ENCODE data around the gene KEL.

The KEL gene

DNA sequence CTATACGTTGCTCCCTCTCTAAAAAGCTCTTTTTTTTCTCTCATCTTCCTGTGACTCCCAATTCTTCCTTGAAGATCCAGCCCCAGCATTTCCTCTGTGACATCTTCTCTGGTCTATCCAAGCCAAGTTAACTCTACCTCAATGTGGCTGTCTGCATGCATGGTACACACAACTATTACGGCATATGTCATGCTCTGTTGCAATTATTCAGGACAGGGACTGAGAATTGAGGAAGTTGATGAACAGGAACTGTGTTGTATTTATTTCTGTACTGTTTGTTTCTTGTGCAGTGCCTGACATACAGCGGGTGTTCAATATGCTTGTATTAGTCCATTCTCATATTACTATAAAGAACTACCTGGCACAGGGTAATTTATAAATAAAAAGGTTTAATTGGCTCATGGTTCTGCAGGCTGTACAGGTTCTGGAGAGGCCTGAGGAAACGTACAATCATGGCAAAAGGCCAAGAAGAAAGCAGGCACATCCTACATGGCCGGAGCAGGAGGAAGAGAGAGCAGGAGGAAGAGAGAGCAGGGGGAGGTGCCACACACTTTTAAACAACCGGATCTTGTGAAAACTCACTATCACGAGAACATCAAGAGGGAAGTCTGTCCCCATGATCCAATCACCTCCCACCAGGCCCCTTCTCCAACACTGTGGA, 34.9 kb downstream of the KEL start:
- DNase-seq (ENCODE audit: low read depth) = no peak

DNA sequence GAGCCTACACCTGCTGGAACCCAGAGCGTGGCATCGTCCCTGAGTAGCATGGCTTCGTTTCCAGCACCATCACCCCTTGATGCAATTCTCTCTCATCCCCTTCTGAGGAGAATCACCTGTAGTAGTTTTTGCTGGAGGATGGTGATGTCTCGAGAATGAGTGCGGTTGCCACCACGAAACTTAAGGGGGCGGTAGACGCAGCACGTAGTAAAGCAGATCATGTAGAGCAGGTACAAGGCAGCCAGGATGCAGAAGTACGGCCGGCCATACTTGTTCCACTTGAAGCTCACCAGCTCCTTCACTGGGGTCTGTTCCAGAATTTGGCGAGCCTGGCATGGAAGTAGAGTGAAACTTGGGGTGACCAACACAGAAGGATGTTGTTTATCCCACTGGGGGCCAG, 36.8 kb downstream of the KEL start:
- DNase-seq (ENCODE audit: low read depth) = no peak

DNA sequence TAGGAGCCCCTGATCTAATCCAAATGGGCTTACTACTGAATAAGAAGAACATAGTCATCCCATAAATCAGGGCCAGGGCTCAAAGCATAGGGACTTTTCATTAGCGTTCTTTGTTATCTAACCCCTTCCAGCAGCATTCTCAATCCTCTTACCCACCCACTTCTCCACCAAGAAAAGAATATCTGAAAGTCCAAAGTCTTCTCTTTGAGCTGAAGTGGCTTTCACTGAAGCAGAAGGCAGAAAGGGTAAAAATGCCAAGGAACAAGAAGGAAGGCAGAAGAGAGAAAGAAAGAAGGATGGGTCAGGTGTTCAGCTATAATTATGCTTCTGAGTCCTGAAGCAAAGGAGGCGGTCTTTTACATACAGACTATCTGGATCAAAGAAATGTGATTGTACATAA, 38.8 kb downstream of the KEL start:
- no peak for DNase-seq (ENCODE audit: low read depth)

DNA sequence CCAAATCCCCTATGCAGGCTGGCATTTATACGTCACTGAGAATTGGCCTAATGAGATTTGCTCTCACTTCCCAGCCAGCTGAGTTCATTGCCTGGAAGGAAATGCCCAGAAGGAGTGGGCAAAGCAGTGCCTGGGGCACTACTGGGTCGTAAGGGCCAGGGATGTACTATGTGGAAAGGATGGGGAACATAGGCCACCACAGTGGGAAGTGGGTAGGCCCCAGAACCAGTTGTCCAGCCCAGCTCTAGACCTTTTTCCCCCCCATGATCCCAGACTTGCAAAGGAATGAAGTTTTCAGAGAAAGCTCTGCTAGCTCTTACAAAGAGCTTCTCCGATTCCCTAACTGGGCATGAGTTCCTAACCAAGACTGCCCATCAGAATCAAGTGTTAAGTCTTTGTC, 42.5 kb downstream of the KEL start:
- DNase-seq (ENCODE audit: low read depth) = no peak

DNA sequence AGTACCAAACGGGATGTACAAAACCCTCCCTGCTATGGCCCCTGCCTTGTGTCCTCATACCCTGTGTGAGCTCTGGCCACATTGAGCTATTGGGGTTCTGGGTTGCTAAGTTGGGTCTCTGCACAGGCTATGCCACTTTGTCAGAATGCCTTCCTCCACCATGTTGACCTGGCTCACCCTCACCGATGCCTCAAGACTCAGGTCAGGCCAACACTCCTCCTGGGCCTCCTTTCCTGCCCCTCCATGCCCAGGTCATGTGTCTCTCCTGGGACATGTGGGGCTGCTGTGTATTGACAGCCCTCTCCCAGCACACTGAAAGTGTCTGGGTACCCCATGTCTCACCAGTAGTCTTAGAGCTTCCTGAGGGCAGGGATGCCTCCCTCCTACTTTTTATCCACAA, 43.3 kb downstream of the KEL start:
- DNase-seq (ENCODE audit: low read depth) = no peak

DNA sequence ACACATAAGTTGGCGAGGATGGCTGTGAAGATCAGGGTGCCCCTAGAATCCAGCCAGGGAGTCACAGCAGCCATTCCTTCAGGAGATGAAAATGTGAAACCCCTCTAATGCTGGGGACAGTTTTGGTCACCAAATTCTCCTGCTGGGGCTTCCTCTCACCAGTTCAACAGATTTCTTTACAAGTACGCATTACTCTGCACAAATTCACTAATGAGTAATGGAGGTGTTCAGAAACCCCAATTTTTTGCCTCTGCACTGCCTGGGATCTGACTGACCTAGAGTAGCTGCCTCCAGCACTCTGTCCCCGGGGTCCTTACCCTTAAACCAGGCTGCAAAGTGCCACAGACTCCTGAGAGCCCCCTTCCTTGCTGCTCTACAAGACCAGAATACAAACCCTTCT, 44.7 kb downstream of the KEL start:
- DNase-seq (ENCODE audit: low read depth) = no peak

DNA sequence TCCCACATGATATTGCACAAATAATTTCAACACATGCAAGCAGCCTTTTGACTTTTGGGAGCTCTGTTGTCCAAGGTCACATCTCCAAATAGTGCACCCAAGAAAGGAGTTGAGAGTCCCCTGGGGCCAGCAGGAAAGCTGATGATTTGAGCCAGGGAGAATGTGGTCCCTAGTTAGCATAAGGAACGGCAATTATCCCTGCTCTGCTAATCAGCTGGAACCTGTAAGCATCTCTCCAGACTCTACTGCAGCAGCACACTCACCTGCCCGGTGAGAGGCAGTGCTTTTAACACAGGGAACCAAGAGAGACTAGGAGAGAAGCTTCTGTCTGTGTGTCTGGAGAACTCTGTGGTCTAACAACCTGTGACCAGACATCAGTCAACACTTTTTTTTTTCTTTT, 45.7 kb downstream of the KEL start:
- no peak for DNase-seq (ENCODE audit: low read depth)

DNA sequence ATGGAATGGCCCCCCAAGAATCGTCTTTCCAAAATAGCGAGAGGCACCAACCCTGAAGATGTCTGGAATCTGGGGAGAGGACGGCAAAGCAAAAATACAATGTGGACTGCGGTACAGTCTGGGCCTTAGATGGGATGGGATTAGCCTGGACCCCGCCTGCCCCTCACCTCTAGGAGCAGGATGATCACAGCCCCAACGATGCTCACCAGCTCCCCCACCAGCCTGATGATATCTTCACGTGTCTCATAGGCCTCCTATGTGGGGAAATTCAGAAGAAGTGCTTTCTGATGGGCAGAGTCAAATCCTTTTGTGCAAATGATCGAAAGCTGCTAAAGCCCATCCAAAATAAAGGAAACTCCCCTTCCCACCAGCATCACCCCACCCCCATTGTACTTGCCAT, 46.8 kb downstream of the KEL start:
- DNase-seq (ENCODE audit: low read depth) = no peak

DNA sequence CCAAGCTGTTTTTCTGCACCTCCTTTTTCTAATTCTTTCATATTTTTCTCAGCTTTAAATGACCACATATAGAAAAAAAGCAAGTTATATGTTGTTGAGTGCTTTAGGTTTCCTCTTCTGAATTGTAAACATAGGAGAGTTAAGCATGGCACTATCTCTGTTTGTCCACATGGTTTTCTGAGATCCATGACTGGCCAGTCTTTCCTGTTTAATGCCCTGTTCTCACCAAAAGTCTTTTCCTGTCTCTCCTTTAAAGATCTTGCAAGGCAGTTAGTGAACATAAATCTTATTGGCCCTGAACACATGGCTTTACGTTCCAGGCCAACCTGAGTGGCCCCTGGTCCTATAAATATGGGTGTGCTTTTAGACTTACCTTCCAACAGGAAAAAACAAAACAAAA, 48.0 kb downstream of the KEL start:
- DNase-seq (ENCODE audit: low read depth) = no peak

DNA sequence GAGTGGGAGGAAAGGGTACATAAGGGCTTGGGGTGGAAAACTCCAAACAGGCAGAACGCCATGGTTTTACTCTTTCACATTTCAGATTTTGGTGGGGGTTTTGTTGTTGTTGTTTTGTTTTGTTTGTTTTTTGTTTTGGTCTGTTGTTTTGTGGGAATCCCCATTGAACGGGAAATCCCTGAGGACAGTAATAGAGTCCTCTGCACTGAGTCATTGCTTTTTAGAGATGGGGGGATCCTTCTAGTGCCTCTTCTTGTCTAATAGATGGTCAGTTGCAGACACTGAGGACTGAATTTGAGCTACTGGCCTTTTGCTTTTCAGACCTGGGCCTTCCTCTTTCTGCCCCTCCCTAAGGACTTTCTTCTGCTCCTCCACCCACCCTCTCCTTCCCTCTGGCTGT, 48.6 kb downstream of the KEL start:
- DNase-seq (ENCODE audit: low read depth) = no peak

DNA sequence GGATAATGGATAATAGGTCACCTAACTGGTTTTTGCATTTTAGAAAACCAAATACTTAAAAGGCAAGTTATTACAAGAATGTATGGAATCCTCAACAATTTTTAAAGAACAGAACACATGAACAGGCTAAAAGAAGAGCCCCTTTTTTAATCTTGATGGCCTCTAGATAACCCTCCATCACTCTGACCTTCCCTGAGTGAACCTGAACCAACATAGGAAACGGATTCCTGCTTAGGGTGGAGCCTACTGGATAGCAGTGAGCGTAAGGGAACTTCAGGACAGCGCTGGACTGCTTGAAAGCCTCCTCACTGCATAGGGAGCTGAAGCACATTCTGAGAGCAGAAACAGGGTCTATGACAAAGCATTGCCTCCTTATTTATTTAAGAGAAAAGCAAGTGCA, 49.1 kb downstream of the KEL start:
- DNase-seq (ENCODE audit: low read depth) = no peak

DNA sequence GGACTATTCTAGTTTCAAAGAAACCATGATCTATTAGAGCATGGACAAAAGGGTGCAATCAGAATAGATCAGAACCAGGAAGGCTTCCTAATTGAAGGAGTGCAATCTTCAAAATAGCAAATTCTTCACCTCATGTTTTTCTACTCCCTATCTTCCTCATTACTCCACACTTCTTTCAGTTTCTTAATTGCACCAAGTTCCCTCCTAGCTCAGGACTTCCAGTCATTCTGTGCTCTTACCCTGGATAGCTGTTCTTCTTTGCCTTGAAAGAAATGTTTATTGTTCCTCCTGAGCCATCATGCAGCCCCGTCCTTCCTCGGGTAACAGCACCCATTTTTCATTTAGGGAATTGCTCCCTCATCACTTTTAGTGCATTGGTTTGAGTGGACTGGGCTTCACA, 51.7 kb downstream of the KEL start:
- no peak for DNase-seq (ENCODE audit: low read depth)

DNA sequence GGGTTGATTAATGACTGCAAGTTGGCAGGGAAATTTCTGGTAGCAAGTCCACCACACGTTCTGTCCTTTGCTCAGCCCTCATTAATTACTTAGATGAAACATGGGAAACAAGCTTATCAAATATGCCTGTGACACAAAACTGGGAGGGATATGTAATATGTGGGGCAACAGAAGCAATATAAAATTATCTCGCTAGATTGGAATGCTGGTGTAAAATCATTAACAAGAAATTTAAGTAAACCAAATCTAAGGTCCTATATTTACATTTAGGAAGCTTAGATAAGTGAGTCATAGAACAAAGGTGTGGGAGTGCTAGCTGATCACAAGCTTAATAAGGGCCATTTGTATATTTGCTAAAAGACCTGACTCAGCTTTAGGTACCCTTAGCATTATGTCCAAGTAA, 52.1 kb downstream of the KEL start:
- no peak for DNase-seq (ENCODE audit: low read depth)

DNA sequence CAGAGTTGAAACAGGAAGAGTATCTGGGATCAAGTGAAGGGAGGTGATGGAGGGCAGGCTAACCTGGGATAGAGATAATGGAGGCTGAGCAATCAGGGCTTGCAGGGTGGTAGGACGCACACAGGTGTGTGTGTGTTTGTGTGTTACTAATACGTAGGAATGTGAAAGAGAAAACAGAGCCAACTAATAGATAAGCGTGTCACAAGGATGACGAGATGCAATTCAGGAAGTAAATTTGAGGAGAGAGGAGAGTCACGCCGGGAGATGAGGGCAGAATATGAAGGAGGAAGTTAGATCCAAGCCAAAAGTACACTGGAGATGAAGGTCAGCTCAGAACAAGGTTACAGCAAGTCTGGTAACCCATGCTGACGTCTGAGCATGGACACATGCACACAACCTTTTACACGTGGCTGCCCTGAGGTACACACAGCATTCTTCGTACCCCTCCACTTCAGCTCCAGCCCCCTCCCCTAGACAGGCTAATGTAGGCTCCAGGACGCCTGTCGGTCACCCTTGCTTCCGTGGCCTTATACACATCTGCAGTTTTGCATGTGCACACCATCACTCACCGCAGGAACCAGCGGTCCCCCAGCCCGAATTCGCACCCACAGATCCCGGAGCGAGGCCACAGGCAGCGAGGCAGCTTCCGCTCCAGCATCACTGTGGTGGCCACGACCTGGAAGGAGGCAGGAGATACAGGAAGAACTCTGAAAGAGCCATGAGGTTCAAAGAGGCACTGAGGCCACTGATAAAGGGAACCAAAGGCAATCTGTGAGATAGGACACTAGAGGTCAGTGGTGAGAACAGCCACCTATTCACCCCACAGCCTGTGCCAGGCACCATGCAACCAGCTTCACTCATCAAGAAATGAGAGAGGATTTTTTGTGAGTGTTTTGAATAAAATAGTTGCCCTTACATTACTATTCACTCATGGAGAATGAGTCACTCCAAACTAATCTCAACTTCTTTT, 53.0 kb downstream of the KEL start:
- DNase-seq (ENCODE audit: low read depth) = peak; percentile 2

DNA sequence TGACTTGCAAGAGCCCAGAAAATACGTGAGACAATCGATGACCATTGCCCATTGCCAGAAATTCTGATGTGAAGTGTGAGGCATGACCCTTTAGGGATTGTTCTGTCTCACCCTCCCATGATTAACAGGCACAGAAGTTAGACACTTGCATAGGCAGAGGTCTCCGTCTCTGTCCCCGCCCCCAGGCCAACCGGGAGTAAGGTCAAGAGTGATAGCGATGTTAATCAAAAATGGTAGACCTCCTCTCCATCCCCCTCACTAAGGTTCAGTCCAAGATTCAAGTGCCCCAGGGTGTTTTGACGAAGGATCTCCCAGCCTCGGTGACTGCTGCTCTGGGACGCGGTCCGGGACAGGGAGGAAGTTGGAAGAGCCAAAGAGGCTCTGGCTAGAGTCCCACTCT, 53.9 kb downstream of the KEL start:
- no peak for DNase-seq (ENCODE audit: low read depth)

DNA sequence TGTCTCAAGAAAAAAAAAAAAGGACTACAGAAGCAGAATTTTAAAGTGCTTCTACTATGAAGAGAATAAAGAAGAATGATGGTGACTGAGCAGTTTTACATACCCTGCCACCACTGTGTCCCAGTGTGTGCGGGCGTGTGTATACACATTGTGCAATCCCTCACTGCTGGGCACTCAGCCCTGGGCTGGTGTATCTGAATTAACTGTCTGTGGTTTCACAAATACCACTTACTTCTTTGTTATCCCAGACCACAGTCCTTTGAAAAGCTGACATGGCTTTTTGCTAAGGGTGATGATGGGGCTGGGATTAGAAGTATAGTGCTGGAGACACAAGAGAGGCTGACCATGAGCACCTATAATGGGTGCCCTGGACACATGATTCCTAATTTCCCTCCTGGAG, 55.5 kb downstream of the KEL start:
- no peak for DNase-seq (ENCODE audit: low read depth)

DNA sequence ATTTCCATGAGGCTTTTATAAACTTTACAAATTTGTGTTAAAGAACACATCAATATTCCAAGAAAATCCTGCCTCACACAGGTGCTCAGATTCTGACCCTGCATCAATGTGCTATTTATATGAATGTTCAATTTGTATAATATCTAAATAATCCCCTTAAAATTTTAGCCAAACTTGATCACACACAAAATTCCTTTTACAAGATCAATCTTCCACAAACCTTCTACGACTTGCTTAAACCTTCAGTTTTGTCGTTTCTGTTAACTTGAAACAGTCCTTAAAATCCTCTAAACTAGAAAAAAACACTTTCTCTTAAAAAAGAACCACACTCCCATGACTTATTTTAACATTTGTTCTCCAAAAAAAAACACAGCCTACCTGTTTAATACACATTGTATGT, 56.4 kb downstream of the KEL start:
- DNase-seq (ENCODE audit: low read depth) = no peak

DNA sequence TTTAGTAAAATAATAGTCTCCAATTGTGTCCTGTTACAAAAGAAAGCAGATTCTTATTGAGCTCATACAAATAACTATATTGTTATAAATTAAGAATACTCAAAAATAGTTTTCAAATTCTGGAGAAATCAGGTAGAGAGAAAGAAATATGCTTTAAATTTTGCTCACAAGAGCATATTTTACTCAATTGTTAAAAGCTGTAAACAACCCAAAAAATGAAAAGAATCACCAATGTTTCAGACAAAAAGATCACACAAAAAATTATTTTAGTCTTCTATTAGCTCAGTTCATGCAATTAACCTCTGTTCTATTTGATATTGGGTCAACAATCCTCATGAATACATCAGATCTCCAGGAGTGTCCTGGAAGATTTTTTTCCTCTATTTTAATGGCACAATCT, 58.0 kb downstream of the KEL start:
- no peak for DNase-seq (ENCODE audit: low read depth)

DNA sequence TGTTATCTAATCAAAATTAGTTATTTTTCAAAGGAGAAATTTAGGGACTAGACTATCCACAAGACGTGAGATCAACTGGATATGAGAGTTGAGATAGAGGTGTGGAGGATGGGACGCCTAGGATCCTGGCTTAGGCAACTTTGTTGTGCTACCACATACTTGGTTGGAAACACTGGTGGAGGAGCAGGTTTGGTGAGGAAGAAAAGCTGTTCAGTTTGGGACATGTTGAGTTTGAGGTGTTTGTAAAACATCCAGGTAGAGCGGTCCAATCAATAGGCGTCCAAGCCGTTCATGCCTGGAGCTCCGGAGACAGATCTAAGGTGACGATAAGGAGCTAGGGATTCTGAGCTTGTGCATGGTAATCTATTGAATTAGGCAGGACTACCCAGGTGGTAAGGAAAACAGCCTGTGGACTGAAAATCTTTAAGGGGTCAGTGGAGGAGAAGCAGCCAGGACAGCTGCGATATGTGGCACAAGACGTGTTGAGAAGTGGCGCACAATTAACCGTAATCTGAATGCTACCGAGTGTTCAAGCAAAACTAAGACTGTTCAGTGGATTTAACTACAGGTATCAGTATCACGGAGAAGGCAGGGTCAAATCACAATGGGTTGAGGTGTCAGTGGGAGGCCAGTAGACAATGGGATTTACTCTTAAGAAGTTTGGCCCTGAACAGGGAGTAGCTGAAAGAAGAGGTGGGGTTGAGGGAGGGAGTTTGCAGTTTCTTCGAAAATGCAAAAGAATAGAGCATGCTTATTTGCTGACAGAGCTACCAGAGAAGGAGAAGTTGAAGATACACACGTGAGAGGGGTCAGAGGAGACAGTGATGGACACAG, 60.5 kb downstream of the KEL start:
- DNase-seq (ENCODE audit: low read depth) = no peak

DNA sequence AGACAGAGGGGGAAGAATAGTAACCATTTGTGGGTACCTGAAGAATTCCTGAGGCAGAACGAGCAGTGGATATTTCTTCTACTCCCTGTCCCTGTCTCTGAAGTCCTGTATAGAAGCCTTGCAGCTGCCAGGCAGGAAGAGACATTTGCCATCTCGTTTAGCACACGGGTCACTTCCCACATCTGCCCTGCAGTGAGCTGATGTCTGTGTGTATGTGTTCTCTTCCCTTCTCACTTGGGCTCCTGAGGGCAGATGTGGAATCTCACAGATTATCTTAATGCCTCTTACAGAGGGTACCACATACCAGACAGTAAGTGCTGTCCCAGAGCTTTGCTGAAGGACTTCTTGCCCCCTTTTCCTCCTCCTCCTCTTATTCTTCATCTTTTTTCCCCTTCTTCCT, 62.5 kb downstream of the KEL start:
- no peak for DNase-seq (ENCODE audit: low read depth)

DNA sequence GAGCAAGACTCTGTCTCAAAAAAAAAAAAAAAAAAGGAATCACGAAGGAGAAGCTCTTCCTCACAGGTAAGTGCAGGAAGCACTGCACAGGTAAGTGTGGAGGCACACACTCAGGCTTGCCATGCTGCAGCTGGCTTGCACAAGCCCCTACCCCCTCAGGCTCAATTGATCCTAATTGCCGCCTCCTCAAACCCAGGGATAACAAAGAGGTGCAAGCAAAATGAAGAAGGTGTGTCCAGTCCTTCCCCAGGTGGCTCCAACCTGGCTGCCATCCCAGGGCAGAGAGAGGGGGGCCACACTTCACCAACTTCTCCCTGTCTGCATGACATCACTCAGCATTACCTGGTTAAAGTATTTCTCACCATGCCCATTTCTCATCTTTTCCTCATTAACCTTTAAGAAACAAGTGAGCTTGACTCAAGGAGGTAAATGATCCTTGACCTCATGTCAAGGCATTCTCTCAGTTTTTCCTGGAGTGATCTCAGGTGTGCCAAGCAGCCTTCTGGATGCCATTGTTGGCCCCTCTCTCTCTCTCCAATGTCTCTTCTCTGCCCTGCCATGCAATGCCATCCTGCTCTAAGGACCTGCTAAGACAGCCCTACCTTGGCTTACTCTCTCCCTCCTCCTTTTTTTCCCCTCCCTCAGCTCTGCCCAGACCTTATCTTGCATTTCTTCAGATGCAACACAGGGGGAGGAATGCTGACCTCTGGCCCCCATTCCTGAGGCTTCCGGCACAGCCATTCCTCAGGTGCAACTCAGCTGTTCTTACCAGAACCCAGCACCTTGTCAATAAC, 63.6 kb downstream of the KEL start:
- DNase-seq (ENCODE audit: low read depth) = no peak

DNA sequence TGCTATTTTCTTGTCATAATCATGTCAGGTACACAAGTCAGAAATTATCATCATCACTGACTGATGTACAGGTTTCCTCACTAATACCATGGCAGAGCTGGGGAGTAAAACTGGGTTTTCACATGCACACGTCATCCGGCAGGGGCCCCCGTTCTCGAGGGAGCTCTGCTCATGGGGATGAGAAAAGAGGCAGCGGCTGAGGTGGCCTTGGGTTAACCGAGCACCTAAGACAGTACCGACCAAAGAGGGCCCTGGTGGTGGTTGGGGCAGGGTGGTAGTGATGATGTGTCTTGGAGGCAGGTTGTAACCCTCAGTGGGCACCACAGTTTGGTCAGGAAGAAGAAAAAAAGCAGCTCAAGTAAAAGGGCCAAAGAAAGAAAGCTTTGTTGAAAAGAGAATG, 64.5 kb downstream of the KEL start:
- DNase-seq (ENCODE audit: low read depth) = no peak

Data from ELR (cell line).